Transverse colon (tissue), 4 donors: Measurements from ENCODE around the gene S1PR5.

Source experiments
- EP300 ChIP-seq: sonication (generic); formaldehyde crosslinking; IDR thresholded peaks from one replicate; pipeline ENCODE4 v1.6.1; 2017; ENCODE audit warnings: antibody characterized with exemption, low read depth
- POLR2A ChIP-seq: fragments of 450-650 bp; IDR thresholded peaks from one replicate; pipeline ENCODE4 v1.6.1; 2016; ENCODE audit warnings: antibody characterized with exemption, mild to moderate bottlenecking, moderate library complexity
- POLR2AphosphoS5 ChIP-seq, 3 donors: sonication (generic); formaldehyde crosslinking; IDR thresholded peaks; one replicate each; pipeline ENCODE4 v1.6.1; 2016; ENCODE audit warnings: antibody characterized with exemption in 3 of 3
- TF ChIP-seq, protein P1 (sequence below), 5 experiments: fragments of 200-600 bp in 3 of 5; fragments of 450-650 bp in 2 of 5; sonication (generic) in 3 of 5; IDR thresholded peaks; 1 replicate in 2 of 5; 2 replicates in 3 of 5; pipeline ENCODE4 v1.5.1; 2016 to 2017; ENCODE audit warnings: antibody characterized with exemption in 5 of 5, inconsistent platforms in 3 of 5, mild to moderate bottlenecking in 2 of 5, moderate library complexity in 1 of 5

DNA sequence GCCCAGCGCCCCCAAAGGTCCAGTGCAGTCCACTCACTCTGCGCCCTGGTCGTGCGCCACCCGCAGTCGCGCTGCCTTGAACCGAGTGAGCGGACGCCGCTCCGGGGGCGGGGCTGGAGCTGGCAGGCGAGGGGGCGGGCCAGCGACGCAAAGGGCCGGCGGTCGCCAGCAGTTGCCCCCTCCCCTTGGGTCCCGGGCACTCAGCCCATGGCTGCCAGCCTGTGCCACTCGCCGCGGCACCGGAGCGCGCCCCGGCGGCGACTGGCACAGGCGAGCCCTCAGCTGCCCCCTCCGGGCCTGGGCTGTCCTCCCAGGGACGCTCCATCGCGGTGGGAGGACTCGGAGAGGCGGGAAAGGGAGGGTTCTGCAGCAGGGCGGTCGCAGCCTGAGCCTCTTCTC lies at the start of gene S1PR5:
- TF ChIP-seq, protein P1, sequence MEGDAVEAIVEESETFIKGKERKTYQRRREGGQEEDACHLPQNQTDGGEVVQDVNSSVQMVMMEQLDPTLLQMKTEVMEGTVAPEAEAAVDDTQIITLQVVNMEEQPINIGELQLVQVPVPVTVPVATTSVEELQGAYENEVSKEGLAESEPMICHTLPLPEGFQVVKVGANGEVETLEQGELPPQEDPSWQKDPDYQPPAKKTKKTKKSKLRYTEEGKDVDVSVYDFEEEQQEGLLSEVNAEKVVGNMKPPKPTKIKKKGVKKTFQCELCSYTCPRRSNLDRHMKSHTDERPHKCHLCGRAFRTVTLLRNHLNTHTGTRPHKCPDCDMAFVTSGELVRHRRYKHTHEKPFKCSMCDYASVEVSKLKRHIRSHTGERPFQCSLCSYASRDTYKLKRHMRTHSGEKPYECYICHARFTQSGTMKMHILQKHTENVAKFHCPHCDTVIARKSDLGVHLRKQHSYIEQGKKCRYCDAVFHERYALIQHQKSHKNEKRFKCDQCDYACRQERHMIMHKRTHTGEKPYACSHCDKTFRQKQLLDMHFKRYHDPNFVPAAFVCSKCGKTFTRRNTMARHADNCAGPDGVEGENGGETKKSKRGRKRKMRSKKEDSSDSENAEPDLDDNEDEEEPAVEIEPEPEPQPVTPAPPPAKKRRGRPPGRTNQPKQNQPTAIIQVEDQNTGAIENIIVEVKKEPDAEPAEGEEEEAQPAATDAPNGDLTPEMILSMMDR (IDR thresholded peaks at IDR 0.05), result no peak
- no peak for TF ChIP-seq POLR2A
- no peak for TF ChIP-seq POLR2AphosphoS5 (IDR thresholded peaks at IDR 0.05)
- no peak for TF ChIP-seq EP300
